ENCODE results near the gene CFAP97D2.
"Not testable (repeated sequence)": the region's sequence is repeated elsewhere in the genome, so short reads cannot be mapped to it uniquely, and the experiment has no call there.

CFAP97D2 gene

DNA sequence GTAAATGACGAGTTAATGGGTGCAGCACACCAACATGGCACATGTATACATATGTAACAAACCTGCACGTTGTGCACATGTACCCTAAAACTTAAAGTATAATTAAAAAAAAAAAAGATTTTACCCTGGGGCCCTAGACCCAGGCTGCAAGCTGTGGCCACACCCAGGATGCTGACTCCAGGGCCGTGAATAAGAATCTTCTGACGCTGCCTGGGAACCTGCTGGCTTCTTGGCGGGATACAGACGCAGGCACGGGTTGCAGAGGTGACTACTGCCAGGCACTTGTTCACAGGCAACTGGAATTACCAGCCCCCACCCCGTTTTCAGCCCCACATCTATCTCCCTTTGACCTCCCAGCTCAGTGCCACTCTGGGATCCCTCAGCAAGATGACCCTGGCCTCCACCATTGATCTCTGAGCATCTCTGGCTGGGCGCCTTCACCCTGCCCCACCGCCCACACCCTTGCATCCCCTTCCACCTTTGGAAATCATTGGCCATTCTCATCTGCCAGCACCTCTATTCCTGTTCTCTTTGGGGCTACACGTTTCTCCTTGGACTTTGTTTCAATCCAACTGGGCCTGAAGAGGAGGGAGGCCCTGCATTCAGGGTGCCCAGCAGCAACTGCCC lies 21.1 kb upstream of the CFAP97D2 start:
- TF ChIP-seq ZNF565 (CRISPR knock-in tag; conservative IDR thresholded peaks at IDR 0.05; ENCODE audit: low read depth) (no peak), RARB (CRISPR knock-in tag; IDR thresholded peaks at IDR 0.05) (no peak), ZFP3 (CRISPR knock-in tag; IDR thresholded peaks at IDR 0.05) (no peak), PPARA (CRISPR knock-in tag; IDR thresholded peaks at IDR 0.05; ENCODE audit: borderline replicate concordance) (no peak), ISL1 (CRISPR knock-in tag; IDR thresholded peaks at IDR 0.05) (no peak), CSDC2 (CRISPR knock-in tag; IDR thresholded peaks at IDR 0.05) (no peak), OSR1 (CRISPR knock-in tag; IDR thresholded peaks at IDR 0.05) (no peak), TCF4 (CRISPR knock-in tag; IDR thresholded peaks at IDR 0.05; ENCODE audit: borderline replicate concordance) (no peak), ESRRG (CRISPR knock-in tag; IDR thresholded peaks at IDR 0.05) (no peak), TOX (CRISPR knock-in tag; IDR thresholded peaks at IDR 0.05; ENCODE audit: borderline replicate concordance) (no peak)
- TF ChIP-seq, protein P1, sequence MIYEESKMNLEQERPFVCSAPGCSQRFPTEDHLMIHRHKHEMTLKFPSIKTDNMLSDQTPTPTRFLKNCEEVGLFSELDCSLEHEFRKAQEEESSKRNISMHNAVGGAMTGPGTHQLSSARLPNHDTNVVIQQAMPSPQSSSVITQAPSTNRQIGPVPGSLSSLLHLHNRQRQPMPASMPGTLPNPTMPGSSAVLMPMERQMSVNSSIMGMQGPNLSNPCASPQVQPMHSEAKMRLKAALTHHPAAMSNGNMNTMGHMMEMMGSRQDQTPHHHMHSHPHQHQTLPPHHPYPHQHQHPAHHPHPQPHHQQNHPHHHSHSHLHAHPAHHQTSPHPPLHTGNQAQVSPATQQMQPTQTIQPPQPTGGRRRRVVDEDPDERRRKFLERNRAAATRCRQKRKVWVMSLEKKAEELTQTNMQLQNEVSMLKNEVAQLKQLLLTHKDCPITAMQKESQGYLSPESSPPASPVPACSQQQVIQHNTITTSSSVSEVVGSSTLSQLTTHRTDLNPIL (CRISPR knock-in tag; IDR thresholded peaks at IDR 0.05; ENCODE audit: low read depth) = no peak
- TF ChIP-seq, protein P2, sequence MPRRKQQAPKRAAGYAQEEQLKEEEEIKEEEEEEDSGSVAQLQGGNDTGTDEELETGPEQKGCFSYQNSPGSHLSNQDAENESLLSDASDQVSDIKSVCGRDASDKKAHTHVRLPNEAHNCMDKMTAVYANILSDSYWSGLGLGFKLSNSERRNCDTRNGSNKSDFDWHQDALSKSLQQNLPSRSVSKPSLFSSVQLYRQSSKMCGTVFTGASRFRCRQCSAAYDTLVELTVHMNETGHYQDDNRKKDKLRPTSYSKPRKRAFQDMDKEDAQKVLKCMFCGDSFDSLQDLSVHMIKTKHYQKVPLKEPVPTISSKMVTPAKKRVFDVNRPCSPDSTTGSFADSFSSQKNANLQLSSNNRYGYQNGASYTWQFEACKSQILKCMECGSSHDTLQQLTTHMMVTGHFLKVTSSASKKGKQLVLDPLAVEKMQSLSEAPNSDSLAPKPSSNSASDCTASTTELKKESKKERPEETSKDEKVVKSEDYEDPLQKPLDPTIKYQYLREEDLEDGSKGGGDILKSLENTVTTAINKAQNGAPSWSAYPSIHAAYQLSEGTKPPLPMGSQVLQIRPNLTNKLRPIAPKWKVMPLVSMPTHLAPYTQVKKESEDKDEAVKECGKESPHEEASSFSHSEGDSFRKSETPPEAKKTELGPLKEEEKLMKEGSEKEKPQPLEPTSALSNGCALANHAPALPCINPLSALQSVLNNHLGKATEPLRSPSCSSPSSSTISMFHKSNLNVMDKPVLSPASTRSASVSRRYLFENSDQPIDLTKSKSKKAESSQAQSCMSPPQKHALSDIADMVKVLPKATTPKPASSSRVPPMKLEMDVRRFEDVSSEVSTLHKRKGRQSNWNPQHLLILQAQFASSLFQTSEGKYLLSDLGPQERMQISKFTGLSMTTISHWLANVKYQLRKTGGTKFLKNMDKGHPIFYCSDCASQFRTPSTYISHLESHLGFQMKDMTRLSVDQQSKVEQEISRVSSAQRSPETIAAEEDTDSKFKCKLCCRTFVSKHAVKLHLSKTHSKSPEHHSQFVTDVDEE (CRISPR knock-in tag; IDR thresholded peaks at IDR 0.05) = no peak
- TF ChIP-seq, protein P3, sequence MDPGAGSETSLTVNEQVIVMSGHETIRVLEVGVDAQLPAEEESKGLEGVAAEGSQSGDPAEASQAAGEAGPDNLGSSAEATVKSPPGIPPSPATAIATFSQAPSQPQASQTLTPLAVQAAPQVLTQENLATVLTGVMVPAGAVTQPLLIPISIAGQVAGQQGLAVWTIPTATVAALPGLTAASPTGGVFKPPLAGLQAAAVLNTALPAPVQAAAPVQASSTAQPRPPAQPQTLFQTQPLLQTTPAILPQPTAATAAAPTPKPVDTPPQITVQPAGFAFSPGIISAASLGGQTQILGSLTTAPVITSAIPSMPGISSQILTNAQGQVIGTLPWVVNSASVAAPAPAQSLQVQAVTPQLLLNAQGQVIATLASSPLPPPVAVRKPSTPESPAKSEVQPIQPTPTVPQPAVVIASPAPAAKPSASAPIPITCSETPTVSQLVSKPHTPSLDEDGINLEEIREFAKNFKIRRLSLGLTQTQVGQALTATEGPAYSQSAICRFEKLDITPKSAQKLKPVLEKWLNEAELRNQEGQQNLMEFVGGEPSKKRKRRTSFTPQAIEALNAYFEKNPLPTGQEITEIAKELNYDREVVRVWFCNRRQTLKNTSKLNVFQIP (CRISPR knock-in tag; IDR thresholded peaks at IDR 0.05; ENCODE audit: borderline replicate concordance, low read depth) = no peak
- TF ChIP-seq, protein P4, sequence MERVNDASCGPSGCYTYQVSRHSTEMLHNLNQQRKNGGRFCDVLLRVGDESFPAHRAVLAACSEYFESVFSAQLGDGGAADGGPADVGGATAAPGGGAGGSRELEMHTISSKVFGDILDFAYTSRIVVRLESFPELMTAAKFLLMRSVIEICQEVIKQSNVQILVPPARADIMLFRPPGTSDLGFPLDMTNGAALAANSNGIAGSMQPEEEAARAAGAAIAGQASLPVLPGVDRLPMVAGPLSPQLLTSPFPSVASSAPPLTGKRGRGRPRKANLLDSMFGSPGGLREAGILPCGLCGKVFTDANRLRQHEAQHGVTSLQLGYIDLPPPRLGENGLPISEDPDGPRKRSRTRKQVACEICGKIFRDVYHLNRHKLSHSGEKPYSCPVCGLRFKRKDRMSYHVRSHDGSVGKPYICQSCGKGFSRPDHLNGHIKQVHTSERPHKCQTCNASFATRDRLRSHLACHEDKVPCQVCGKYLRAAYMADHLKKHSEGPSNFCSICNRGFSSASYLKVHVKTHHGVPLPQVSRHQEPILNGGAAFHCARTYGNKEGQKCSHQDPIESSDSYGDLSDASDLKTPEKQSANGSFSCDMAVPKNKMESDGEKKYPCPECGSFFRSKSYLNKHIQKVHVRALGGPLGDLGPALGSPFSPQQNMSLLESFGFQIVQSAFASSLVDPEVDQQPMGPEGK (CRISPR knock-in tag; IDR thresholded peaks at IDR 0.05; ENCODE audit: borderline replicate concordance) = no peak
- no peak for ATAC-seq

DNA sequence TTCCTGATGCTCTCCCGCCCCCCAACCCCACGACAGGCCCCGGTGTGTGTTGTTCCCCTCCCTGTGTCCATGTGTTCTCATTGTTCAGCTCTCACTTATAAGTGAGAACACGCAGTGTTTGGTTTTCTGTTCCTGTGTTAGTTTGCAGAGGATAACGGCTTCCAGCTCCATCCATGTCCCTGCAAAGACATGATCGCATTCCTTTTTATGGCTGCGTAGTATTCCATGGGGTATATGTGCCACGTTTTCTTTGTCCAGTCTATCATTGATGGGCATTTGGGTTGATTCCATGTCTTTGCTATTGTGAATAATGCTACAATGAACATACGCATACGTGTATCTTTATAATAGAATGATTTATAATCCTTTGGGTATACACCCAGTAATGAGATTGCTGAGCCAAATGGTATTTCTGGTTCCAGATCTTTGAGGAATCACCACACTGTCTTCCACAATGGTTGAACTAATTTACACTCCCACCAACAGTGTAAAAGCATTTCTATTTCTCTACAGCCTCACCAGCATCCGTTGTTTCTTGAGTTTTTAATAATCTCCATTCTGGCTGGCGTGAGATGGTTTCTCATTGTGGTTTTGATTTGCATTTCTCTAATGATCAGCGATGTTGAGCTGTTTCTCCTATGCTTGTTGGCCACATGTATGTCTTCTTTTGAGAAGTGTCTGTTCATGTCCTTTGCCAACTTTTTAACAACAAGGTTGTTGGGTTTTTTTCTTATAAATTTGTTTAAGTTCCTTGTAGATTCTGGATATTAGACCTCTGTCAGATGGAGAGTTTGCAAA lies 20.0 kb upstream of the CFAP97D2 start:
- not testable (repeated sequence) for ATAC-seq

DNA sequence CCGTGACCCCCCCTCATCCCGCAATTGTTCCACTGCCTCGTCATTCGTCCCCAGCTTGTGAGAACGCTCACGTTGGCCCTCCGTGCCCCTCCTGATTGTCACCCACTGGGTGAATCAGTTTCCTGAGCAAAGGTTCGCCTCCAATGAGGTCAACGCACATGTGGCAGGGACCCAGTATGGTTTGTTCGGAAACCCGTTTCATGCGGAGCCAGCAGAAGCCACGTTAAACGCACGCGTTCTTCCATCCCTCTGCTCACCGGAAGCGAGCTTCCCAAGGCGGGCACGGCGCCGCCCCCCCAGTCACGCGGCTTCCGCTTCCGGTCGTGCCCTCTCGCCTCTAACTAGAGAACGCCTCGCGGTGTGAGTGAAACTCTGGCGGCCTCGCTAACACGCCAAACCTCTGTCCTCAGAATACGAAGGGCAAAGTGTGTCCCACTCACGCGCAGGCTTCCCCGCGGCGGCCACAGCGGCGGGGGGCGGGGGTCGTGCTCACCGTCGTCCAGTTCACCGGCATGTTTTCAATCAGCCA lies 18.0 kb upstream of the CFAP97D2 start:
- TF ChIP-seq OSR1 (CRISPR knock-in tag; IDR thresholded peaks at IDR 0.05) = no peak
- ATAC-seq = no peak

DNA sequence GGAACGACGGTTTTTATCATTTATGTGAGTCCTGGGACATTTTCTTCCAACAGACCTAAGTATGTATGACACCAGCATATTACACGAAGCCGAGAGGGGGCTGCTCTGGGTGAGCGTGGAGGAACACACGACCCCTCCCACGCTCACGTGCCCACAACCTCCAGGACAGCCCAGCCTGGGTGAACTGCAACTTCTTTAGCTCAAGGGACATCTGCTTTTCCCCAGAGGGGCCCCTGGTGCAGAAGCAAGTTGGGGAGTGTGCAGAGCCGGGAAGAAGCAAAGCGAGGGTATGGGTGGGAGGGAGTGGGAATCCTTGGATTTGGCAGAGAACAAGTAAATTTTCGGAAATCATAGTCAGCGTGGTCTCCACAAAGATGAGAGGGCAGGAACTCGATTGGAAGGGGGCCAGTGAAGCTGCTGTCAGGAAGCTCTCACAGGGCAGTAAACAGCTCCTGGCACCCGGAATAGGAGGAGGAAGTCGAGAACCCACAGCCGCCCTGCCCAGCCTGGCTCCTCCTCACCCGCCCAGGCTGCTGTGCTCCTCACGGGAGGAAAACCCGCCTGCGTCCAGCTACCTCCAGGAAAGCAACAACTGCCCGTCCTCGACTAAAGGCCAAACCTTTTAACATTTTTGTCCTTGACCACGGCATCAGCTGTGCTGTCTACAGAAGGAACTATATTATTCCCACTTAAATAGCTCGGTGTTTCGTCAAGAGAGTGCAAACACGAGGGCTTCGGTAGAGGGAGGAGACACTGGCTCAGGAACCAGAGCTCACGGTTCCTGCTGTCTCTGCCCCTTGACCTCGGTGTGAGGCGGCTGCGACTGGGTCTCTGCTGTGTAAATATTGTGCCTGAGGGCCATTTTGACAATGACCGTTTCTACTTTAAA lies 17.2 kb upstream of the CFAP97D2 start:
- ATAC-seq = no peak
- TF ChIP-seq ZNF565 (CRISPR knock-in tag; conservative IDR thresholded peaks at IDR 0.05; ENCODE audit: low read depth) (no peak), ZC3H10 (CRISPR knock-in tag; IDR thresholded peaks at IDR 0.05) (no peak), BACH2 (CRISPR knock-in tag; IDR thresholded peaks at IDR 0.05; ENCODE audit: borderline replicate concordance) (no peak), ARNTL (CRISPR knock-in tag; IDR thresholded peaks at IDR 0.05; ENCODE audit: borderline replicate concordance, low read depth) (no peak), GLIS3 (CRISPR knock-in tag; IDR thresholded peaks at IDR 0.05) (no peak), ZFP30 (CRISPR knock-in tag; IDR thresholded peaks at IDR 0.05) (no peak), CSDC2 (CRISPR knock-in tag; IDR thresholded peaks at IDR 0.05) (no peak)
- TF ChIP-seq, protein P3 (CRISPR knock-in tag; IDR thresholded peaks at IDR 0.05; ENCODE audit: borderline replicate concordance, low read depth) = no peak
- TF ChIP-seq, protein P1 (CRISPR knock-in tag; IDR thresholded peaks at IDR 0.05; ENCODE audit: low read depth) = no peak
- TF ChIP-seq, protein P4 (CRISPR knock-in tag; IDR thresholded peaks at IDR 0.05; ENCODE audit: borderline replicate concordance) = no peak
